C1 segment of cervical spinal cord (tissue), 14 donors: ENCODE data around the gene CDK19.
"Not testable (repeated sequence)": the region's sequence is repeated elsewhere in the genome, so short reads cannot be mapped to it uniquely, and the experiment has no call there.

ENCODE experiments used
- DNase-seq, 14 donors: peaks; one replicate each; lab custom pipeline; 2025; lab: John Stamatoyannopoulos, UW

Gene CDK19

GRCh38 chr6:110587328-110587727 is 227.9 kb downstream of the CDK19 start:
- DNase-seq = no peak

GRCh38 chr6:110581679-110582078 is 233.6 kb downstream of the CDK19 start:
- DNase-seq = no peak

- DNase-seq = not testable (repeated sequence)
These were observed 237.6 kb downstream of the CDK19 start for GRCh38 chr6:110577596-110578167.

- no peak for DNase-seq
These were observed 239.3 kb downstream of the CDK19 start for GRCh38 chr6:110575925-110576463.

GRCh38 chr6:110574817-110575216 is 240.5 kb downstream of the CDK19 start:
- DNase-seq = no peak

- DNase-seq = no peak
These were observed 241.7 kb downstream of the CDK19 start for GRCh38 chr6:110573537-110573936.

GRCh38 chr6:110573136-110573535 is 242.1 kb downstream of the CDK19 start:
- no peak for DNase-seq

GRCh38 chr6:110567957-110568696 is 247.1 kb downstream of the CDK19 start:
- DNase-seq = no peak

- no peak for DNase-seq
These were observed 248.7 kb downstream of the CDK19 start for GRCh38 chr6:110566346-110567125.

GRCh38 chr6:110564703-110565421 is 250.4 kb downstream of the CDK19 start:
- no peak for DNase-seq

GRCh38 chr6:110563711-110564110 is 251.6 kb downstream of the CDK19 start:
- DNase-seq = no peak

GRCh38 chr6:110562316-110562915 is 252.9 kb downstream of the CDK19 start:
- DNase-seq = no peak

GRCh38 chr6:110561696-110562095 is 253.6 kb downstream of the CDK19 start:
- no peak for DNase-seq

GRCh38 chr6:110561008-110561396 is 254.3 kb downstream of the CDK19 start:
- DNase-seq = no peak

GRCh38 chr6:110560239-110561007 is 254.8 kb downstream of the CDK19 start:
- DNase-seq = no peak
